Esophagus muscularis mucosa (tissue), 4 donors: ENCODE measurements around the gene PLB1. TPM values are rescaled to one million over a fixed set of nuclear protein-coding genes. Genes with fewer than 3 reads are reported as not detected.

Source experiments
- DNase-seq: peaks from one replicate; pipeline ENCODE4 v3.0.0-alpha.2; 2017; ENCODE audit errors: extremely low spot score
- H3K27ac ChIP-seq, 4 donors: fragments of 200-600 bp; sonication (generic); replicated peaks in 1 of 4; 1 replicate in 3 of 4; 2 replicates in 1 of 4; pipeline ENCODE4 v1.5.1; 2016 to 2019; ENCODE audit warnings: mild to moderate bottlenecking in 1 of 4
- H3K27me3 ChIP-seq, 4 donors: fragments of 200-600 bp; sonication (generic); one replicate each; pipeline versions ENCODE4 v1.5.1 to v1.6.0; 2016 to 2019
- H3K36me3 ChIP-seq, 4 donors: fragments of 200-600 bp; sonication (generic); one replicate each; pipeline ENCODE4 v1.5.1; 2016 to 2019
- H3K4me1 ChIP-seq, 4 donors: fragments of 200-600 bp; sonication (generic); one replicate each; pipeline ENCODE4 v1.5.1; 2016 to 2019
- H3K4me3 ChIP-seq, 4 donors: fragments of 200-600 bp; sonication (generic); 1 replicate in 2 of 4; 2 replicates in 2 of 4; pipeline ENCODE4 v1.5.1; 2016 to 2019; ENCODE audit warnings: mild to moderate bottlenecking in 4 of 4, moderate library complexity in 1 of 4
- H3K9me3 ChIP-seq, 4 donors: fragments of 200-600 bp; sonication (generic); 1 replicate in 3 of 4; 2 replicates in 1 of 4; pipeline ENCODE4 v1.5.1; 2016 to 2019
- CTCF ChIP-seq, 3 experiments: fragments of 200-600 bp in 2 of 3; fragments of 450-650 bp in 1 of 3; sonication (generic) in 2 of 3; IDR thresholded peaks; one replicate each; pipeline ENCODE4 v1.5.1; 2017 to 2019; ENCODE audit warnings: antibody characterized with exemption in 3 of 3, mild to moderate bottlenecking in 2 of 3, moderate library complexity in 1 of 3
- EP300 ChIP-seq: sonication (generic); formaldehyde crosslinking; IDR thresholded peaks from one replicate; pipeline ENCODE4 v1.6.1; 2017; ENCODE audit warnings: antibody characterized with exemption
- POLR2A ChIP-seq: fragments of 450-650 bp; IDR thresholded peaks from one replicate; pipeline ENCODE4 v1.6.1; 2017; ENCODE audit warnings: antibody characterized with exemption, moderate library complexity, mild to moderate bottlenecking, low read depth
- POLR2AphosphoS5 ChIP-seq, 2 donors: sonication (generic); formaldehyde crosslinking; IDR thresholded peaks; one replicate each; pipeline ENCODE4 v1.6.1; 2017; ENCODE audit warnings: antibody characterized with exemption in 2 of 2
- WGBS: methylation state at CpG from one replicate; pipeline ENCODE4 v1.1.5; 2018; 5-methylcytosine and 5-hydroxymethylcytosine counted together
- intact Hi-C: fragments of 100-400 bp; cut with DNase I; formaldehyde crosslinking; loops from one replicate; pipeline ENCODE4 v1.15.1; 2023
- total RNA-seq, 4 donors: library from RNA; depleted of rRNA; stranded (reverse); fragments of >200 nt; gene quantifications; one replicate each; pipeline versions ENCODE4 v1.1.0 to v1.2.1, GENCODE V29; 2016

PLB1 gene
- total RNA-seq, 4 donors from 2014 or later: 2.5 to 11.1 (median 7.7) TPM

GRCh38 chr2:28678944-28679343 is 183.1 kb downstream of the PLB1 start:
- TF ChIP-seq POLR2A (no peak), POLR2AphosphoS5 (IDR thresholded peaks at IDR 0.05) (no peak), CTCF (IDR thresholded peaks at IDR 0.05) (no peak), EP300 (no peak)
- Histone ChIP-seq H3K4me3 (no peak overlapping the region), H3K9me3 (no peaks in the 10 kb centered on the region), H3K4me1 (peaks cover 50 to 99% (median 96%) of the 10 kb centered on the region in 4 donors), H3K27ac (peak overlapping the region; percentile 77 to 85 (median 83)), H3K36me3 (no peaks in the 10 kb centered on the region), H3K27me3 (no peaks in the 10 kb centered on the region)
- intact Hi-C loops: no loop called here
- WGBS: 95% methylated on average over 1 of the region's 1 CpG
- DNase-seq: no peak

GRCh38 chr2:28680657-28681056 is 184.8 kb downstream of the PLB1 start:
- no peak for DNase-seq
- intact Hi-C loops: loop anchor here (5.0 kb wide), 1 partner anchor 67 kb away; no protein-coding TSS in a partner anchor
- TF ChIP-seq POLR2AphosphoS5 (IDR thresholded peaks at IDR 0.05) (no peak), POLR2A (no peak), EP300 (no peak), CTCF (IDR thresholded peaks at IDR 0.05) (no peak)
- Histone ChIP-seq H3K27ac (peak overlapping the region; percentile 77 to 85 (median 83)), H3K4me3 (no peak overlapping the region), H3K27me3 (no peaks in the 10 kb centered on the region), H3K36me3 (no peaks in the 10 kb centered on the region), H3K4me1 (peaks cover 54 to 91% (median 87%) of the 10 kb centered on the region in 4 donors), H3K9me3 (no peaks in the 10 kb centered on the region)
- whole genome bisulfite sequencing: 78% methylated on average over 6 of the region's 6 CpGs

DNA sequence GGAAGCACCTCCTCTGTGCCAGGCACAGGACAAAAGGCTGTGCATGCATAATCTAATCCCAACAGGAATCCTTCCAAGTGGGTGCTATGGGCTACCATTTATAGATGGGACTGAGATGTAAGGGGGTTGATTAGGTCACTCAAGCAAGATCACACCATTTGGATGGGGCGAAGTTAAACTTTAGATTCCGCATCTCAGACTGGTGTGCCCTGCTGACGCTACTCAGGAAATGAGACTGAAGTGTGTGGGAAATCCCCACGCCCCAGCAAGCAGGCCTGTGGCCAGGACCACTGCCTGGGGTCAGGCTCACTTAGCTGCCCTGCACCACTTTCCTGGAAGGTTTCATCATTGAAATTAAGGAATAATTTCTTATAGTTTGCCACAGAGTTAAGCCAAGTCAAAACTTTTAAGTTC is 185.3 kb downstream of the PLB1 start:
- H3K27ac ChIP-seq: peak overlapping the region; percentile 77 to 85 (median 83)
- intact Hi-C loops: loop anchor here (5.0 kb wide), 1 partner anchor 66 kb away; no protein-coding TSS in a partner anchor

GRCh38 chr2:28681606-28682005 is 185.7 kb downstream of the PLB1 start:
- TF ChIP-seq POLR2A (no peak), EP300 (no peak), CTCF (IDR thresholded peaks at IDR 0.05) (no peak)
- Histone ChIP-seq H3K4me3 (no peak overlapping the region), H3K27me3 (no peaks in the 10 kb centered on the region), H3K9me3 (no peaks in the 10 kb centered on the region), H3K27ac (peak overlapping the region; percentile 77 to 85 (median 83)), H3K36me3 (no peaks in the 10 kb centered on the region), H3K4me1 (peaks cover 54 to 82% (median 77%) of the 10 kb centered on the region in 4 donors)
- intact Hi-C loops: loop anchor here (5.0 kb wide), 1 partner anchor 66 kb away; no protein-coding TSS in a partner anchor
- no peak for DNase-seq

More for the DNA sequence above, 185.3 kb downstream of the PLB1 start:
- H3K27me3 ChIP-seq: no peaks in the 10 kb centered on the region
- H3K9me3 ChIP-seq: no peaks in the 10 kb centered on the region
- no peak for DNase-seq
- peaks cover 54 to 86% (median 82%) of the 10 kb centered on the region in 4 donors for H3K4me1 ChIP-seq
- no peak overlapping the region for H3K4me3 ChIP-seq
- H3K36me3 ChIP-seq: no peaks in the 10 kb centered on the region
- WGBS: 9% methylated on average over 4 of the region's 4 CpGs
- TF ChIP-seq POLR2A: no peak

DNA sequence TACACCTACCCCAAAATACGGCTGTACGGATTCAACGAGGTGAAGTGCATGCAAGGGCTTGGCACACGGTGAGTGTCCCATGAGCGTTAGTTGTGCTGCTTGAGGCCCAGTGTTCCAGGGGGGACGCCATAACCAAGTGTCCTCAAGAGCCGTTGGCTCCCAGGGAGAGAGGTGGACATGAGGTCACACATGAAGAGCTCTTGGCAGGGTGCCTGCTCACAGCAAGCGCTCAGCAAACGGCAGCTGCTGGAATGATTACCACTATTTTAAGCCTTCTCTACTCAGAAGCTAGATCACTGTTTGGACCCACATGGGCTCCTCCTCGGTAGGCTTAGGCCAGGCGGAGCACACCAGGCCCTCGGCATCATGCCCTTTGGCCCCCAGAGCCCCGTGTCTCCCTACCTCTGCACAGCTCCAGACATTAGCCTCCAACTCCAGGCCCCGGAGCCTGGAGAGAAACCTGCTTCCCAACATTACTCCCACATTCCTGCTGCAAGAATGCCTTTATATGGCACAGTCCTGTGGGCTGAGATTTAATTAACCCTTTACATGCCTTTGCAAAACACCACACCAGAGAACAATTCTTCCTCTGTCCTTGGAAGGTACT is 187.3 kb downstream of the PLB1 start:
- 60% methylated on average over 10 of the region's 14 CpGs for WGBS
- no peak for TF ChIP-seq EP300
- peak; percentile 63 to 70 for TF ChIP-seq POLR2AphosphoS5 (IDR thresholded peaks at IDR 0.05)
- no peak for TF ChIP-seq CTCF (IDR thresholded peaks at IDR 0.05)
- TF ChIP-seq POLR2A: no peak
- Histone ChIP-seq H3K27ac (peak overlapping the region; percentile 77 to 85 (median 83)), H3K4me3 (peak overlapping the region; percentile 15 to 41 (median 26)), H3K27me3 (no peaks in the 10 kb centered on the region), H3K4me1 (peaks cover 48 to 68% (median 63%) of the 10 kb centered on the region in 4 donors), H3K36me3 (no peaks in the 10 kb centered on the region), H3K9me3 (no peaks in the 10 kb centered on the region)
- intact Hi-C loops: loop anchor here (5.0 kb wide), 1 partner anchor 64 kb away; no protein-coding TSS in a partner anchor
- DNase-seq: no peak
